DOHH2 (cell line): ENCODE data around the gene CCDC169.

Experiments
- CTCF ChIP-seq: fragments of 200-600 bp; sonication (generic); IDR thresholded peaks from one replicate; pipeline ENCODE4 v1.5.1; 2014; ENCODE audit warnings: antibody characterized with exemption, mild to moderate bottlenecking, low read depth, low read length; ENCODE audit not compliant: poor library complexity, severe bottlenecking
- EZH2phosphoT487 ChIP-seq: fragments of 200-600 bp; sonication (generic); IDR thresholded peaks from 2 replicates; pipeline ENCODE4 v1.6.1; 2017; ENCODE audit warnings: borderline replicate concordance, mild to moderate bottlenecking, antibody characterized with exemption, low read length, moderate library complexity, mixed read lengths

- TF ChIP-seq CTCF, result no peak
- TF ChIP-seq EZH2phosphoT487, result no peak
These were observed 66.4 kb downstream of the CCDC169 start for GRCh38 chr13:36231236-36231635.
